Subcutaneous adipose tissue (tissue), 4 donors: ENCODE results near the gene ATP1A4. TPM values are rescaled to one million over a fixed set of nuclear protein-coding genes. Genes with fewer than 3 reads are reported as not detected.

Experiments used
- CTCF ChIP-seq: fragments of 450-650 bp; IDR thresholded peaks from one replicate; pipeline ENCODE4 v1.5.1; 2016; ENCODE audit warnings: low read depth, mild to moderate bottlenecking, control low read depth, antibody characterized with exemption, moderate library complexity
- total RNA-seq, 4 donors: library from RNA; depleted of rRNA; stranded (reverse); fragments of >200 nt; gene quantifications; one replicate each; pipeline ENCODE4 v1.1.0, GENCODE V29; 2016

Gene ATP1A4
- total RNA-seq, 4 donors from 2014 or later, result 0.22 TPM; not detected in 3

DNA sequence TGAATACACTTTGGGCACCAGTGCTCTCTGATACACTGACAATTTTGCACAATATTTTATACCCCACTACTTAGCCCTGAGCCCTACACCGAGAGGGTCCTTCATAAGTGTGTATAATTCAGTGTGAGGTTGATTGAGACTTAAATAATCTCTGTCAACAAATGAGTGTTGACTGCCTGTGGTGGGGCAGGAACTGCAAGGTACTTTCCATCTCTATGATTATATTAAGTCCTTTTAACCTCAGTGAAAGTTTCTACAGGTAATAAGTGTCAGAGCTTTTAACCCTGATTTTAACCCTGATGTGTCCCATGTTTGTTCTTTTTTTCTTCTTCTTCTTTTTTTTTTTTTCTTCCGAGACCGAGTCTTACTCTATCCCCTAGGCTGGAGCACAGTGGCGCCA, 44.7 kb downstream of the ATP1A4 start:
- no peak for TF ChIP-seq CTCF

- no peak for TF ChIP-seq CTCF
Observed at GRCh38 chr1:160197231-160197630, 45.8 kb downstream of the ATP1A4 start.

- TF ChIP-seq CTCF, result no peak
Observed at GRCh38 chr1:160200786-160201185, 49.4 kb downstream of the ATP1A4 start.

- TF ChIP-seq CTCF, result no peak
Observed at GRCh38 chr1:160204526-160205241, 53.3 kb downstream of the ATP1A4 start.

- TF ChIP-seq CTCF, result no peak
Observed at GRCh38 chr1:160205242-160206035, 54.0 kb downstream of the ATP1A4 start, which contains the start of gene PEA15. TSS of gene PEA15 (plus strand) at chr1:160205384. CDS start at chr1:160211545, 6,161 bp downstream.

- TF ChIP-seq CTCF, result no peak
Observed at GRCh38 chr1:160206036-160206389, 54.6 kb downstream of the ATP1A4 start.

DNA sequence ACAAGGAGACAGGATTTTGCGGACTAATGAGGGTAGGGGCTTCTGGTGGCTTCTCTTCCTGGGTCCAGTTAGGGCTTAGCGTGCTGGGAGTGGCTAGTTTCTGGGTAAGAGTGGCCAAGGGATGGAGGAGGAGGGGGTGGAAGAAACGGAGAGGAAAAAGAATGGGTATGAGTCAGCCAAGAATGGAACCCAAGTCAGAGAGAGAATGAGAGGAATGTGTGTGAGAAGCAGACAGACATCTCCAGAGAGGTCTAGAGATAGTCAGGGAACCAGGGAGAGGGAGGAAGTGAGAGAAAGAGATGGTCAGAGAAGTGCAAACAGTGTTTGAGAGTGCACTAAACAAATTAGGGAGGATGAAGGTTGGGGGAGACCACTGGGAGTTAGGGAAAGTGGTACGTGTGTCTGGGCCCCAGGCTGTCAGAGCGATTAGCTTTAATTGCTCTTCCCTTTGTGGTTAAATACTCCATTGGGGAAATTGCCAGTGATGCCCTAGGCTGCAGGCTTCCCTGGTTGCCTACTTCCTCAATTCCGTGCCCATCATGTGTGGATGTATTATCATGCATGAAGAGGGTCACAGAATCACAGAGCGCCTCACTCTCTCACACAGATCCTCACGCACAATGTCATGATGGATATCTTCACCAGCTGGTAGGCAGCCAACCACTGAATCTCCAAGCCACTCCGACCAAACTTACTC, 55.2 kb downstream of the ATP1A4 start:
- TF ChIP-seq CTCF, result no peak
